Neural progenitor cell (in vitro differentiated cells): Measurements from ENCODE around the gene MYBL2. TPM values are rescaled to one million over a fixed set of nuclear protein-coding genes. Genes with fewer than 3 reads are reported as not detected.

ENCODE experiments used
- DNase-seq: peaks from one replicate; pipeline ENCODE4 v3.0.0-alpha.2; 2016; ENCODE audit warnings: low spot score
- H2AFZ ChIP-seq: fragments of 200-600 bp; sonication (generic); replicated peaks from 2 replicates; pipeline ENCODE4 v1.6.1; 2016; ENCODE audit warnings: antibody characterized with exemption
- H3F3A ChIP-seq: fragments of 200-600 bp; sonication (generic); 2 replicates; pipeline ENCODE4 v1.6.1; 2016; ENCODE audit warnings: antibody characterized with exemption, low read depth
- H3K27ac ChIP-seq: fragments of 200-600 bp; sonication (generic); 2 replicates; pipeline ENCODE4 v1.5.1; 2016; ENCODE audit warnings: mild to moderate bottlenecking
- H3K27me3 ChIP-seq: fragments of 200-600 bp; sonication (generic); 2 replicates; pipeline ENCODE4 v1.6.1; 2016; ENCODE audit warnings: mild to moderate bottlenecking, moderate library complexity
- H3K36me3 ChIP-seq: fragments of 200-600 bp; sonication (generic); 2 replicates; pipeline ENCODE4 v1.5.1; 2016
- H3K4me1 ChIP-seq: fragments of 200-600 bp; sonication (generic); 2 replicates; pipeline ENCODE4 v1.6.1; 2016; ENCODE audit warnings: mixed run types
- H3K4me2 ChIP-seq: fragments of 200-600 bp; sonication (generic); 2 replicates; pipeline ENCODE4 v1.6.1; 2016
- H3K4me3 ChIP-seq: fragments of 200-600 bp; sonication (generic); 2 replicates; pipeline ENCODE4 v1.5.1; 2016
- H3K79me2 ChIP-seq: fragments of 200-600 bp; sonication (generic); 2 replicates; pipeline ENCODE4 v1.6.1; 2016; ENCODE audit warnings: low read depth
- H3K9ac ChIP-seq: fragments of 200-600 bp; sonication (generic); 2 replicates; pipeline ENCODE4 v1.6.1; 2016
- H3K9me3 ChIP-seq: fragments of 200-600 bp; sonication (generic); 2 replicates; pipeline ENCODE4 v1.5.1; 2016; ENCODE audit warnings: low read depth
- H4K20me1 ChIP-seq: fragments of 200-600 bp; sonication (generic); 2 replicates; pipeline ENCODE4 v1.6.1; 2016; ENCODE audit warnings: low read depth
- H3K27ac Mint-ChIP-seq: 3 replicates; pipeline ENCODE4 v1.8.0; 2021; ENCODE audit warnings: mixed read lengths
- H3K27me3 Mint-ChIP-seq: 2 replicates; pipeline ENCODE4 v1.8.0; 2022; ENCODE audit warnings: low read depth, mild to moderate bottlenecking, inconsistent platforms, moderate library complexity, mixed read lengths; ENCODE audit not compliant: insufficient read depth
- H3K36me3 Mint-ChIP-seq: 3 replicates; pipeline ENCODE4 v1.8.0; 2021; ENCODE audit warnings: mixed read lengths
- H3K4me1 Mint-ChIP-seq: 3 replicates; pipeline ENCODE4 v1.8.0; 2021; ENCODE audit warnings: mixed read lengths
- H3K4me3 Mint-ChIP-seq: 3 replicates; pipeline ENCODE4 v1.8.0; 2021; ENCODE audit warnings: mild to moderate bottlenecking, moderate library complexity, mixed read lengths
- H3K9me3 Mint-ChIP-seq: 3 replicates; pipeline ENCODE4 v1.8.0; 2020; ENCODE audit warnings: mixed read lengths
- CTCF ChIP-seq: fragments of 200-600 bp; sonication (generic); IDR thresholded peaks from 2 replicates; pipeline ENCODE4 v1.5.1; 2017; ENCODE audit warnings: antibody characterized with exemption, mild to moderate bottlenecking
- EZH2 ChIP-seq: fragments of 200-600 bp; sonication (generic); IDR thresholded peaks from 2 replicates; pipeline ENCODE4 v1.6.1; 2017; ENCODE audit warnings: antibody characterized with exemption, mild to moderate bottlenecking, moderate library complexity
- EZH2phosphoT487 ChIP-seq: fragments of 200-600 bp; sonication (generic); IDR thresholded peaks from 2 replicates; pipeline ENCODE4 v1.6.1; 2017; ENCODE audit warnings: antibody characterized with exemption
- total RNA-seq: library from RNA; depleted of rRNA; stranded (reverse); fragments of >200 nt; gene quantifications from 2 replicates; pipeline ENCODE4 v1.2.3, GENCODE V29; 2015; ENCODE audit warnings: low replicate concordance

The MYBL2 gene
- total RNA-seq, 1 donor from 2014 or later, result 28.8 TPM

DNA sequence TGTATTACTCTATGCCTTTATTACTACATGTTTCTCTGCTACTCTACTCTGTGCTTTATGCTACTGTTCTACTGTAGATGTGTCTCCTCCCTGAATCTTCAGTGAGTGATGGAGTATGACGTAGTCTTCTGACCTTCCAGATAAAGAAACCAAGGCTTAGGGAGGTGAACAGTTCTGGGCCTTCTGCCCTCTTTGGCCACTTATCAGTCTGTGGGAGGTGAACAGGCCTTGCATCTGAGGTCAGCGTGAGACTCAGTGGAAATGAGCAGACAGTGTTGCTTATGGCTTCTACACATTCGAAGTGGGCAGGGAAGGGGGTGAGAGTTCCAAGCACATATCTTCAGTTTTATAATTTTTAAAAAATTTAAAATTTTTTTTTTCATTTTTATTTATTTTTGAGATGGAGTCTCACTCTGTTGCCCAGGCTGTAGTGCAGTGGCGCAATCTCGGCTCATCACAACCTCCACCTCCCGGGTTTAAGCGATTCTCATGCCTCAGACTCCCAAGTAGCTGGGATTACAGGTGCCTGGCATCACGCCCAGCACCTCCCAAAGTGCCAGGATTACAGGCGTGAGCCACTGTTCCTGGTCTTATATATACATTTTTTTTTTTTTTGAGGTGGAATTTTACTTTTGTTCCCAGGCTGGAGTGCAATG lies 24.2 kb downstream of the MYBL2 start:
- DNase-seq, result no peak
- H3K27me3 ChIP-seq, result no peaks in the 10 kb centered on the region
- peaks cover 15% of the 10 kb centered on the region for H3K36me3 Mint-ChIP-seq

DNA sequence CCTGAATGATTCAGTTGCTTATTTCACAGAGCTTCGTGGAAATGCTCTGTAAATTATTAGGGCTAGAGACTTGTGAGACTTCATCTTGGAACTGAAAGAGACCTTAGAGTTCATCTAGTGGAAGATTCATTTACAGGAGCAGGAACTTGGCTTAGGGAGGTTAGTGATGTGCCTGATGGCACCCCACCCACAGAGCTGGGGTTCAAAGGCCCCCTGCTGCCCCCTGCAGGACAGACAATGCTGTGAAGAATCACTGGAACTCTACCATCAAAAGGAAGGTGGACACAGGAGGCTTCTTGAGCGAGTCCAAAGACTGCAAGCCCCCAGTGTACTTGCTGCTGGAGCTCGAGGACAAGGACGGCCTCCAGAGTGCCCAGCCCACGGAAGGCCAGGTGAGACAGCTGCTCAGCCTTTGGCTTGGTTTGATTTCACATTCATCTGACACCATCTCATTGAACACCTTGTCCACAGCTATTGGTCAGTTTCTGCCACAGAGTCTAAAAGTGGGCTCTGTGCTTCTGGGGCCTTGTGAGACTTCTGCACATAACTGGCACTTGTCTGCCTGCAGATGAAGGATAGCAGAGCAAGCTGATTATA lies 25.1 kb downstream of the MYBL2 start:
- peaks cover 17% of the 10 kb centered on the region for H3K36me3 Mint-ChIP-seq
- no peak overlapping the region for H3K27ac Mint-ChIP-seq
- no peak overlapping the region for H3K4me3 ChIP-seq
- no peaks in the 10 kb centered on the region for H3K27me3 ChIP-seq
- H3K9me3 Mint-ChIP-seq, result no peaks in the 10 kb centered on the region
- H3K9me3 ChIP-seq, result no peaks in the 10 kb centered on the region
- H2AFZ ChIP-seq, result no peak overlapping the region
- H3K27me3 Mint-ChIP-seq, result peaks cover 2% of the 10 kb centered on the region
- DNase-seq, result peak; percentile 69
- no peaks in the 10 kb centered on the region for H3F3A ChIP-seq
- H4K20me1 ChIP-seq, result peaks cover 3% of the 10 kb centered on the region
- H3K4me1 Mint-ChIP-seq, result peaks cover 2% of the 10 kb centered on the region
- H3K79me2 ChIP-seq, result no peaks in the 10 kb centered on the region
- no peak overlapping the region for H3K4me2 ChIP-seq
- H3K9ac ChIP-seq, result no peak overlapping the region
- no peaks in the 10 kb centered on the region for H3K4me1 ChIP-seq
- H3K27ac ChIP-seq, result no peak overlapping the region
- TF ChIP-seq EZH2phosphoT487 (no peak), CTCF (peak; percentile 69), EZH2 (no peak)
- no peak overlapping the region for H3K4me3 Mint-ChIP-seq
- H3K36me3 ChIP-seq, result peaks cover 1% of the 10 kb centered on the region

More for the DNA sequence above, 24.2 kb downstream of the MYBL2 start:
- Mint-ChIP-seq H3K27ac (no peak overlapping the region), H3K27me3 (peaks cover 2% of the 10 kb centered on the region), H3K4me1 (peaks cover 2% of the 10 kb centered on the region), H3K4me3 (no peak overlapping the region), H3K9me3 (no peaks in the 10 kb centered on the region)
- H3K9ac ChIP-seq, result no peak overlapping the region
- TF ChIP-seq CTCF (no peak), EZH2phosphoT487 (no peak), EZH2 (no peak)
- no peaks in the 10 kb centered on the region for H3K9me3 ChIP-seq
- no peak overlapping the region for H2AFZ ChIP-seq
- H3F3A ChIP-seq, result no peaks in the 10 kb centered on the region
- H3K4me2 ChIP-seq, result no peak overlapping the region
- H3K4me1 ChIP-seq, result no peaks in the 10 kb centered on the region
- no peaks in the 10 kb centered on the region for H3K36me3 ChIP-seq
- H3K27ac ChIP-seq, result no peak overlapping the region
- H3K79me2 ChIP-seq, result no peaks in the 10 kb centered on the region
- H4K20me1 ChIP-seq, result peaks cover 3% of the 10 kb centered on the region
- no peak overlapping the region for H3K4me3 ChIP-seq

GRCh38 chr20:43694763-43695162 lies 27.8 kb downstream of the MYBL2 start:
- H3K27me3 Mint-ChIP-seq, result peaks cover 2% of the 10 kb centered on the region
- Histone ChIP-seq H3F3A (no peaks in the 10 kb centered on the region), H3K4me2 (no peak overlapping the region), H3K36me3 (peaks cover 4% of the 10 kb centered on the region), H3K9me3 (no peaks in the 10 kb centered on the region), H3K27ac (no peak overlapping the region), H3K4me3 (no peak overlapping the region), H3K27me3 (no peaks in the 10 kb centered on the region), H3K79me2 (no peaks in the 10 kb centered on the region), H3K4me1 (no peaks in the 10 kb centered on the region), H2AFZ (no peak overlapping the region), H3K9ac (no peak overlapping the region), H4K20me1 (no peaks in the 10 kb centered on the region)
- no peaks in the 10 kb centered on the region for H3K9me3 Mint-ChIP-seq
- peaks cover 17% of the 10 kb centered on the region for H3K36me3 Mint-ChIP-seq
- H3K4me3 Mint-ChIP-seq, result no peak overlapping the region
- no peak for TF ChIP-seq CTCF
- no peak for TF ChIP-seq EZH2
- TF ChIP-seq EZH2phosphoT487, result no peak
- peaks cover 2% of the 10 kb centered on the region for H3K4me1 Mint-ChIP-seq
- no peak for DNase-seq
- no peak overlapping the region for H3K27ac Mint-ChIP-seq
